Endothelial cell of umbilical vein (primary cell): ENCODE results near the gene COL7A1. TPM values are rescaled to one million over a fixed set of nuclear protein-coding genes. Genes with fewer than 3 reads are reported as not detected.

Experiments used
- BruUV-seq: library from RNA; stranded (reverse); fragments of 400-500 nt; replicated peaks from 2 replicates; lab custom pipeline; 2021; lab: Mats Ljungman, UMichigan
- CTCF ChIA-PET: fragments of 300-600, 350-600 bp; sonication (Branson Sonifier 250); formaldehyde crosslinking; loops from one replicate; lab custom pipeline; 2021; ENCODE audit warnings: antibody characterized with exemption, inconsistent platforms; lab: Charles Lee
- POLR2A ChIA-PET: fragments of 300-600, 350-600 bp; sonication (Branson Sonifier 250); formaldehyde crosslinking; loops from one replicate; lab custom pipeline; 2021; ENCODE audit warnings: antibody characterized with exemption, inconsistent platforms; lab: Charles Lee
- DNase-seq: peaks from one replicate; pipeline ENCODE4 v3.0.0-alpha.2; 2011; ENCODE audit warnings: low read depth, low spot score
- FAIRE-seq: peaks from 2 replicates; lab custom pipeline; 2011; peaks lifted over from hg19 to GRCh38; lab: Jason Lieb, UNC
- H2AFZ ChIP-seq: 2 replicates; pipeline ENCODE4 v1.6.0; 2012; ENCODE audit warnings: low read depth, low read length, control low read depth, inconsistent platforms
- H3K27ac ChIP-seq: 2 replicates; pipeline ENCODE4 v1.5.1; 2011; ENCODE audit warnings: low read depth, mild to moderate bottlenecking, control low read depth, low read length, moderate library complexity; ENCODE audit not compliant: insufficient read depth
- H3K27me3 ChIP-seq, 2 experiments: 2 replicates each; pipeline versions ENCODE4 v1.6.0 to v1.6.1; 2011; ENCODE audit warnings: low read length in 2 of 2, mixed read lengths in 1 of 2; ENCODE audit not compliant: control insufficient read depth in 2 of 2, insufficient read depth in 2 of 2
- H3K36me3 ChIP-seq, 2 experiments: 2 replicates in 1 of 2; 3 replicates in 1 of 2; pipeline ENCODE4 v1.5.1; 2011; ENCODE audit warnings: low read length in 2 of 2, mild to moderate bottlenecking in 1 of 2, moderate library complexity in 1 of 2; ENCODE audit not compliant: control insufficient read depth in 2 of 2, insufficient read depth in 2 of 2; ENCODE audit errors: extremely low read depth in 1 of 2
- H3K4me1 ChIP-seq: 3 replicates; pipeline ENCODE4 v1.5.1; 2011; ENCODE audit warnings: mild to moderate bottlenecking, low read length; ENCODE audit not compliant: control insufficient read depth, insufficient read depth; ENCODE audit errors: extremely low read depth
- H3K4me2 ChIP-seq: 2 replicates; pipeline ENCODE4 v1.6.1; 2011; ENCODE audit warnings: low read length, control low read depth, mixed read lengths; ENCODE audit not compliant: insufficient read depth
- H3K4me3 ChIP-seq, 3 experiments: fragments of 200-600 bp in 1 of 3; sonication (generic), shearing (Covaris generic) in 1 of 3; replicated peaks in 1 of 3; 2 replicates each; pipeline ENCODE4 v1.5.1; 2011 to 2016; ENCODE audit warnings: control low read depth in 3 of 3, low read length in 3 of 3, mild to moderate bottlenecking in 2 of 3, inconsistent platforms in 1 of 3, low read depth in 1 of 3, moderate library complexity in 1 of 3; ENCODE audit not compliant: insufficient read depth in 1 of 3
- H3K79me2 ChIP-seq: 2 replicates; pipeline ENCODE4 v1.6.0; 2012; ENCODE audit warnings: low read length, inconsistent platforms; ENCODE audit not compliant: control insufficient read depth, insufficient read depth
- H3K9ac ChIP-seq: replicated peaks from 2 replicates; pipeline ENCODE3; 2011; ENCODE audit warnings: low read length, control low read depth; ENCODE audit not compliant: insufficient read depth; ENCODE audit errors: extremely low read depth
- H3K9me1 ChIP-seq: replicated peaks from 3 replicates; pipeline ENCODE4 v1.6.0; 2011; ENCODE audit warnings: mild to moderate bottlenecking, low read length; ENCODE audit not compliant: control insufficient read depth, insufficient read depth; ENCODE audit errors: extremely low read depth
- H3K9me3 ChIP-seq: replicated peaks from 2 replicates; pipeline ENCODE4 v1.5.1; 2012; ENCODE audit warnings: low read length, inconsistent platforms; ENCODE audit not compliant: control insufficient read depth, insufficient read depth
- H4K20me1 ChIP-seq: replicated peaks from 2 replicates; pipeline ENCODE3; 2011; ENCODE audit warnings: mild to moderate bottlenecking, low read length; ENCODE audit not compliant: control insufficient read depth, insufficient read depth; ENCODE audit errors: extremely low read depth
- EZH2 ChIP-seq: IDR thresholded peaks from 2 replicates; pipeline ENCODE4 v1.6.1; 2012; ENCODE audit warnings: borderline replicate concordance, low read depth, mild to moderate bottlenecking, moderate library complexity, low read length, inconsistent platforms; ENCODE audit not compliant: severe bottlenecking
- FOS ChIP-seq: IDR thresholded peaks from 2 replicates; pipeline ENCODE4 v1.6.1; 2011; ENCODE audit warnings: mild to moderate bottlenecking, low read length, moderate library complexity, borderline replicate concordance; ENCODE audit not compliant: insufficient read depth
- GATA2 ChIP-seq: IDR thresholded peaks from 2 replicates; pipeline ENCODE4 v1.7.0; 2011; ENCODE audit warnings: low read depth, mild to moderate bottlenecking, moderate library complexity, mixed read lengths, low read length; ENCODE audit not compliant: insufficient read length, insufficient read depth
- JUN ChIP-seq: IDR thresholded peaks from 2 replicates; pipeline ENCODE4 v1.6.1; 2011; ENCODE audit warnings: borderline replicate concordance, low read depth; ENCODE audit not compliant: insufficient read length, insufficient read depth
- MAX ChIP-seq: IDR thresholded peaks from 2 replicates; pipeline ENCODE4 v1.6.1; 2011; ENCODE audit not compliant: insufficient read depth, insufficient read length
- MYC ChIP-seq: IDR thresholded peaks from one replicate; pipeline ENCODE4 v1.6.1; 2011; ENCODE audit warnings: mild to moderate bottlenecking, low read depth, low read length
- POLR2A ChIP-seq: IDR thresholded peaks from 2 replicates; pipeline ENCODE4 v1.6.1; 2012; ENCODE audit warnings: low read depth, mild to moderate bottlenecking, control low read depth, low read length
- POLR2AphosphoS5 ChIP-seq: IDR thresholded peaks from 2 replicates; pipeline ENCODE4 v1.6.1; 2012; ENCODE audit warnings: low read depth, mild to moderate bottlenecking, control low read depth, low read length, moderate library complexity; ENCODE audit not compliant: insufficient read depth
- dilution Hi-C: fragments of 300-500 bp; cut with MboI; formaldehyde crosslinking; loops from one replicate; pipeline ENCODE4 v1.15.0; 2019; ENCODE audit warnings: low sequenced_read_pairs; ENCODE audit not compliant: extremely low pct_ligation_motif_present
- intact Hi-C: fragments of 100-400 bp; cut with micrococcal nuclease; formaldehyde crosslinking; loops from one replicate; pipeline ENCODE4 v1.10.0; 2022
- polyA plus RNA-seq, 4 experiments: library from polyadenylated mRNA; depleted of rRNA in 3 of 4; stranded (reverse) in 3 of 4; unstranded in 1 of 4; fragments of >200 nt; gene quantifications; 2 replicates each; pipeline versions ENCODE4 v1.2.1 to v1.2.3, GENCODE V29; 2011 to 2012; ENCODE audit warnings: missing spikeins in 1 of 4
- total RNA-seq: library from RNA; stranded (reverse); gene quantifications from 2 replicates; pipeline ENCODE4 v1.2.3, GENCODE V29; 2021
- TF ChIP-seq, protein P1 (sequence below), 2 donors: IDR thresholded peaks; 1 replicate in 1 of 2; 2 replicates in 1 of 2; pipeline ENCODE4 v1.5.1; 2011; ENCODE audit warnings: low read length in 2 of 2, mild to moderate bottlenecking in 2 of 2, moderate library complexity in 2 of 2, control low read depth in 1 of 2, inconsistent platforms in 1 of 2, low read depth in 1 of 2; ENCODE audit not compliant: insufficient read depth in 1 of 2; ENCODE audit errors: extremely low read depth in 1 of 2

Gene COL7A1
- total and polyA plus RNA-seq, 2 donors (not counting 3 experiments of a cell fraction or from before 2014, with no cell fraction given): 0.55 to 1.9 TPM

- no TSS peak for BruUV-seq
- H3K36me3 ChIP-seq: no peaks in the 10 kb centered on the region
- H3K27me3 ChIP-seq: no peaks in the 10 kb centered on the region
- intact Hi-C loops (no loop called here), dilution Hi-C loops (no loop called here)
- H3K9me1 ChIP-seq: no peaks in the 10 kb centered on the region
- ChIA-PET POLR2A (interaction anchor here (0.5 kb wide), 1 partner anchor 272 kb away, joined by 8 read pairs; no protein-coding TSS in a partner anchor), CTCF (interaction anchor here (1.2 kb wide), 1 partner anchor 83 kb away, joined by 4 read pairs; no protein-coding TSS in a partner anchor)
- H3K27ac ChIP-seq: no peak overlapping the region
- no peaks in the 10 kb centered on the region for H3K79me2 ChIP-seq
- no peak overlapping the region for H3K9ac ChIP-seq
- H2AFZ ChIP-seq: no peak overlapping the region
- DNase-seq (no peak), FAIRE-seq (no peak)
- no peak overlapping the region for H3K4me3 ChIP-seq
- no peak for TF ChIP-seq POLR2AphosphoS5
- TF ChIP-seq FOS: no peak
- no peak for TF ChIP-seq MYC
- TF ChIP-seq, protein P1, sequence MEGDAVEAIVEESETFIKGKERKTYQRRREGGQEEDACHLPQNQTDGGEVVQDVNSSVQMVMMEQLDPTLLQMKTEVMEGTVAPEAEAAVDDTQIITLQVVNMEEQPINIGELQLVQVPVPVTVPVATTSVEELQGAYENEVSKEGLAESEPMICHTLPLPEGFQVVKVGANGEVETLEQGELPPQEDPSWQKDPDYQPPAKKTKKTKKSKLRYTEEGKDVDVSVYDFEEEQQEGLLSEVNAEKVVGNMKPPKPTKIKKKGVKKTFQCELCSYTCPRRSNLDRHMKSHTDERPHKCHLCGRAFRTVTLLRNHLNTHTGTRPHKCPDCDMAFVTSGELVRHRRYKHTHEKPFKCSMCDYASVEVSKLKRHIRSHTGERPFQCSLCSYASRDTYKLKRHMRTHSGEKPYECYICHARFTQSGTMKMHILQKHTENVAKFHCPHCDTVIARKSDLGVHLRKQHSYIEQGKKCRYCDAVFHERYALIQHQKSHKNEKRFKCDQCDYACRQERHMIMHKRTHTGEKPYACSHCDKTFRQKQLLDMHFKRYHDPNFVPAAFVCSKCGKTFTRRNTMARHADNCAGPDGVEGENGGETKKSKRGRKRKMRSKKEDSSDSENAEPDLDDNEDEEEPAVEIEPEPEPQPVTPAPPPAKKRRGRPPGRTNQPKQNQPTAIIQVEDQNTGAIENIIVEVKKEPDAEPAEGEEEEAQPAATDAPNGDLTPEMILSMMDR (IDR thresholded peaks at IDR 0.05; ENCODE audit: extremely low read depth in 1 of 2, insufficient read depth in 1 of 2, low read depth in 1 of 2, low read length in 2 of 2): no peak
- TF ChIP-seq EZH2: no peak
- TF ChIP-seq MAX: no peak
- no peak for TF ChIP-seq GATA2
- no peak for TF ChIP-seq JUN
- TF ChIP-seq POLR2A: no peak
- H3K4me2 ChIP-seq: no peak overlapping the region
- H3K4me1 ChIP-seq: no peaks in the 10 kb centered on the region
- H4K20me1 ChIP-seq: no peaks in the 10 kb centered on the region
- H3K9me3 ChIP-seq: no peaks in the 10 kb centered on the region
These were observed 76.4 kb downstream of the COL7A1 start for GRCh38 chr3:48518638-48519276.
